ENCODE measurements around the gene CLSTN2. TPM values are rescaled to one million over a fixed set of nuclear protein-coding genes. Genes with fewer than 3 reads are reported as not detected.

Gene CLSTN2
- total RNA-seq, 2 donors from 2014 or later = 0.82 to 1.3 TPM

DNA sequence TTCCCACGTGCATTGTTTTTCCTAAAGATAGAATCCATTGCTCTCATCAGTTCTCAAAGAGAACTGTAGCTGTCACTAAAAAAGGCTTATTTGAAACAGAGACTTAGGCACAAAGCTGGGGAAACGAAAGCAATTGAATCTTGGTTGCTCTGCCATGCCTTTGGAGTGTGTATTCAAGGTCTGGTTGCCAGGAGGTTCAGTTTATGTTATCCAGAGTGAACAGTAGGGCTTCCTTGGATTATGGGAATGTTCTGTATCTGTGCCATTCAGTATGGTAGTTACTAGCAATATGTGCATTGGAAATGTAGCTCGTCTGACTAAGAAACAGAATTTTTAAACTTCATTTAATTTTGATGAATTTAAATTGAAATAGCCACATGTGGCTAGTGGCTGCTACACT is 50.6 kb downstream of the CLSTN2 start:
- H3K4me3 ChIP-seq = no peak overlapping the region
- H3K9ac ChIP-seq (ENCODE audit: low read depth in 2 of 2, low read length in 2 of 2) = no peak overlapping the region
- H3K27ac ChIP-seq = no peak overlapping the region
- DNase-seq = no peak
- no peaks in the 10 kb centered on the region for H3K9me3 ChIP-seq
- H3K4me1 ChIP-seq = no peaks in the 10 kb centered on the region
- TF ChIP-seq, protein P1, sequence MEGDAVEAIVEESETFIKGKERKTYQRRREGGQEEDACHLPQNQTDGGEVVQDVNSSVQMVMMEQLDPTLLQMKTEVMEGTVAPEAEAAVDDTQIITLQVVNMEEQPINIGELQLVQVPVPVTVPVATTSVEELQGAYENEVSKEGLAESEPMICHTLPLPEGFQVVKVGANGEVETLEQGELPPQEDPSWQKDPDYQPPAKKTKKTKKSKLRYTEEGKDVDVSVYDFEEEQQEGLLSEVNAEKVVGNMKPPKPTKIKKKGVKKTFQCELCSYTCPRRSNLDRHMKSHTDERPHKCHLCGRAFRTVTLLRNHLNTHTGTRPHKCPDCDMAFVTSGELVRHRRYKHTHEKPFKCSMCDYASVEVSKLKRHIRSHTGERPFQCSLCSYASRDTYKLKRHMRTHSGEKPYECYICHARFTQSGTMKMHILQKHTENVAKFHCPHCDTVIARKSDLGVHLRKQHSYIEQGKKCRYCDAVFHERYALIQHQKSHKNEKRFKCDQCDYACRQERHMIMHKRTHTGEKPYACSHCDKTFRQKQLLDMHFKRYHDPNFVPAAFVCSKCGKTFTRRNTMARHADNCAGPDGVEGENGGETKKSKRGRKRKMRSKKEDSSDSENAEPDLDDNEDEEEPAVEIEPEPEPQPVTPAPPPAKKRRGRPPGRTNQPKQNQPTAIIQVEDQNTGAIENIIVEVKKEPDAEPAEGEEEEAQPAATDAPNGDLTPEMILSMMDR (IDR thresholded peaks at IDR 0.05) = no peak
- no peaks in the 10 kb centered on the region for H3K27me3 ChIP-seq
- H3K36me3 ChIP-seq = no peaks in the 10 kb centered on the region
- intact Hi-C loops (cut with DNase I) = no loop called here

DNA sequence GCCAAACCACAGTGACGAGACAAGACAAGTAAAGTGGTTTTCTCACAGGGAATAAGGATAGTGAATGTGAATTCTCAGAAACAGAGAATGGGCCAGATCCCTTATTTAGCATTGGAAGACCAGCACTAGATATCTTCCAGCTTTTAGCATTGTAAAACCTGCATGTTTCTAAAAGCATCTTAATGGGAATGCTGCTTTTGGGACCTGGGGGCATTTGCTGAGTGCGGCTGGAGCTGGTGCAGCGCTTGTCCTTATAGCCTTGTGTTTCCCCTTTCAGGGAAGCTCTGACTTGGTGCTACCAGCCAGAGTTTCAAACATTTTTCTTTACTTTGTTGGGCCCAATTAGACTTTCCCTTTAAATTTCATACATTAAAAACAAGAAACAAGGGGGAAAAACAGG is 52.9 kb downstream of the CLSTN2 start:
- no peaks in the 10 kb centered on the region for H3K4me1 ChIP-seq
- no peak overlapping the region for H3K9ac ChIP-seq (ENCODE audit: low read depth in 2 of 2, low read length in 2 of 2)
- H3K36me3 ChIP-seq = no peaks in the 10 kb centered on the region
- H3K9me3 ChIP-seq = no peaks in the 10 kb centered on the region
- TF ChIP-seq, protein P1 (IDR thresholded peaks at IDR 0.05) = no peak
- intact Hi-C loops (cut with DNase I) = no loop called here
- H3K27me3 ChIP-seq = no peaks in the 10 kb centered on the region
- no peak for DNase-seq
- H3K4me3 ChIP-seq = no peak overlapping the region
- H3K27ac ChIP-seq = no peak overlapping the region

DNA sequence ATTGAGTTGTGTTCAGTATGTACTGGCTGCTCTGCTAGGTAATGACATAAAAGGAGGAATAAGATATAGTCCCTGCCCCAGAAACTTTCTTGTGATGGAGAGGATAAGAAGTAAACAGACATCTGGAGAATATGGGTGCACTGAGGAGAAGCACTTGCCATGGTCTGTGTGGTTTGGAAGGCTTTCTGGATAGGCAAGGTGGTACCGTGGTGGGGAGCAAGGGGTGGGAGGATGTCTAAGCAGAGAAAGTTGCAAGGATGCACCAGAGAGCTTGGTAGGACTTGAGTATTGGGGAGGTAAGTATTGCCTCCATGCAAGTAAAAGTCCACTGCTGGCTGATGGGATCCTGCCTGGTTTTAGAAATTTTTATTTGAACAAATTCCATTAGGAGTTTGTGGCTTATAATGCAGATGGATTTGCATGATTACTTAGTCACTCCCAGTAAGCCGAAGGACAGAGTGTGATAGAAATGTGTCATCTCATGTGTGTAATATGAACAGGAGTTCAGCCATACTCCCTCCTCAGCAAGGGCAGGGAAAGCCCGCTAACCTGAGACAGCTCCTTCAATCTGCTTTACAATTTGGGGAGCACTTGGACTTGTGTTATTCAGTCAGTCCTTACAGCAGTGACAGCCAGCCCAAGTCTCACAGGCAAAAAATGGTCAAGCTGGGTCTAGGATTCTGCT is 53.6 kb downstream of the CLSTN2 start:
- TF ChIP-seq, protein P1 (IDR thresholded peaks at IDR 0.05) = no peak
- H3K4me3 ChIP-seq = no peak overlapping the region
- H3K4me1 ChIP-seq = no peaks in the 10 kb centered on the region
- no peak for DNase-seq
- H3K9ac ChIP-seq (ENCODE audit: low read depth in 2 of 2, low read length in 2 of 2) = no peak overlapping the region
- intact Hi-C loops (cut with DNase I) = no loop called here
- no peak overlapping the region for H3K27ac ChIP-seq
- H3K27me3 ChIP-seq = no peaks in the 10 kb centered on the region
- H3K36me3 ChIP-seq = no peaks in the 10 kb centered on the region
- H3K9me3 ChIP-seq = no peaks in the 10 kb centered on the region

DNA sequence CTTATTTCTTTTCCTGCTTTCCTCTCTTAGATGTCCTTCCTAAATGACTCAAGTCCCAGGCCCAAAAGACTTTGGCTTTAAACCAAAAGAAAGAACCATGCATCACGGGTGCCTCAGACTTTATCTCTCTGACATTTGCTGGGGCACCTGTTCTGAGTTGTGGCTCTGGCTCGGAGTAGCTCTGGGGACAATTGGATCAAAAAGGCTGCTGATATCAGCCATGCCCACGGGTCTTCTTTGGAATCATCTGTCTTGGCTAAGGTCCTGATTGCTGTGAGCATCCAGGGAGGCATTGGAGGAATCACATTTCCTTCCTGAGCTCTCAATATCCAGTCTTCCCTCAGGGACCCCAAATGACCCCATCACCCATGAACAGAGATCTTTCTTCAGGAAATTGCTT is 59.9 kb downstream of the CLSTN2 start:
- DNase-seq = no peak
- H3K36me3 ChIP-seq = no peaks in the 10 kb centered on the region
- H3K9me3 ChIP-seq = no peaks in the 10 kb centered on the region
- H3K9ac ChIP-seq (ENCODE audit: low read depth in 2 of 2, low read length in 2 of 2) = no peak overlapping the region
- no peaks in the 10 kb centered on the region for H3K4me1 ChIP-seq
- no peaks in the 10 kb centered on the region for H3K27me3 ChIP-seq
- no peak overlapping the region for H3K27ac ChIP-seq
- TF ChIP-seq, protein P1 (IDR thresholded peaks at IDR 0.05) = no peak
- intact Hi-C loops (cut with DNase I) = no loop called here
- H3K4me3 ChIP-seq = no peak overlapping the region

DNA sequence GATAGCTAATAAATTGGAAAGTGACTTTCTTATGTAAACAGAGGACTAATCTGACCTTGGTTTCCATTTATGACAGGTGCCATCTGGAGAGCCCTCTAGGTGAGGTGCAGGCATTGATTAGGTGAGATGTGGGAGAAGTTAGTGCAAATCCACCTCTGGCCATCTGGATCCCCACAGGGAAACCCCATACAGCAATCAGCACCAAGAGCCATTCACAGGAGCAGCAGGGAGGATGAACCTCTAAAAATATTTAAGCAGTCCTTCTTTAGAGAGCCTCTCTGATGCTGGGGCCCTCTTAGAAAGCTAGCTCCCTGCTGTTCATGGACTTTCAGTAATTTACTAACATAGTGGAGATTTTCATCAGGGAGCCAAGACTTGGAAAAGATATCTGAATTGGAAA is 69.3 kb downstream of the CLSTN2 start:
- no peak for DNase-seq
- Histone ChIP-seq H3K4me3 (no peak overlapping the region), H3K36me3 (no peaks in the 10 kb centered on the region), H3K27me3 (no peaks in the 10 kb centered on the region), H3K27ac (no peak overlapping the region), H3K4me1 (no peaks in the 10 kb centered on the region), H3K9me3 (no peaks in the 10 kb centered on the region), H3K9ac (ENCODE audit: low read depth in 2 of 2, low read length in 2 of 2) (no peak overlapping the region)
- TF ChIP-seq, protein P1 (IDR thresholded peaks at IDR 0.05) = no peak
- intact Hi-C loops (cut with DNase I) = no loop called here

All from colonic mucosa (tissue), 4 donors.